Putamen (tissue), 1 donor: Measurements from ENCODE around the gene AMD1.
"Not testable (repeated sequence)": the region's sequence is repeated elsewhere in the genome, so short reads cannot be mapped to it uniquely, and the experiment has no call there.

Experiments
- DNase-seq: peaks from one replicate; pipeline ENCODE4 v3.0.0-alpha.2; 2016; ENCODE audit warnings: low spot score

Gene AMD1

DNA sequence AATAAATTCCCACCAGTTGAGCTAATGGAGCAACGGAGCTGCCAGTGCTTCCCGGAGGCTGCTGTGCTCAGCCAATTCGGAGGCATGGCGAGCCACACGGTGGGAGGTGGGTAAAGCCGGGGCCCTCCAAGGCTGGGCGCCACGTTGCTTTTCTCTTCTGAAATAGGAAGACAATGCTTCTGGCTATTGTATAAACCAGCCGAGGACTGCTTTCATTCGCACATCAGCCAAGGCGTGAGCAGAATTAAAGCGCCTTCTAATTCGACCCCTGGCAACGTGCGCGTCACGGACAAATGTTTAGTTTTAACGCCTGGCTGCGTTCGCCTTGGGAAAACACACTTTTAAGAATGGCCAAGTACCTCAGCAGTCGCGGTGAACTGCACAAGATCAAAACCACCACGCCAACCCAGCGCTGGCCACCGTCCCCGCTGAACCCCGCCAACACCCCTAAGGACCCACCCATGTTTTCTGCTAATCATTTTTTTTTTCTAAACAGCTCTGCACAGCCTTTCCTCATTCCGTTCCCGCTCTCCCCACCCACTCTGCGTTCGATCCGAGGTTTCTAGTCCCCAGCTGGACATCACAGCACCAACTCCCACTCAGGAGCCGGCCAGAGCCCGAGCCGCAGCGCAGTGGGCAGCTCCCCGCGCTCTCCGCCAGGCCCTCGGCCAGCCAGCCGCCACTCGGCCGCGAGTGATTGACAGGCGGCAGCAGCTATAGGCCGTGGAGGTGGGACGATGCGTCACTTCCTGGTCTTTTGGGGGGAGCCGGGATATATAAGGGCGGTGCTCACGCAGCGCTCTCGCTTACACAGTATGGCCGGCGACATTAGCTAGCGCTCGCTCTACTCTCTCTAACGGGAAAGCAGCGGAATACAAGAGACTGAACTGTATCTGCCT is at the start of gene AMD1:
AMD1 (plus strand) TSS at position 805 of the 899 bp plus-strand sequence. CDS start 321 bp downstream, outside the sequence.
- peak; percentile 98 for DNase-seq

DNA sequence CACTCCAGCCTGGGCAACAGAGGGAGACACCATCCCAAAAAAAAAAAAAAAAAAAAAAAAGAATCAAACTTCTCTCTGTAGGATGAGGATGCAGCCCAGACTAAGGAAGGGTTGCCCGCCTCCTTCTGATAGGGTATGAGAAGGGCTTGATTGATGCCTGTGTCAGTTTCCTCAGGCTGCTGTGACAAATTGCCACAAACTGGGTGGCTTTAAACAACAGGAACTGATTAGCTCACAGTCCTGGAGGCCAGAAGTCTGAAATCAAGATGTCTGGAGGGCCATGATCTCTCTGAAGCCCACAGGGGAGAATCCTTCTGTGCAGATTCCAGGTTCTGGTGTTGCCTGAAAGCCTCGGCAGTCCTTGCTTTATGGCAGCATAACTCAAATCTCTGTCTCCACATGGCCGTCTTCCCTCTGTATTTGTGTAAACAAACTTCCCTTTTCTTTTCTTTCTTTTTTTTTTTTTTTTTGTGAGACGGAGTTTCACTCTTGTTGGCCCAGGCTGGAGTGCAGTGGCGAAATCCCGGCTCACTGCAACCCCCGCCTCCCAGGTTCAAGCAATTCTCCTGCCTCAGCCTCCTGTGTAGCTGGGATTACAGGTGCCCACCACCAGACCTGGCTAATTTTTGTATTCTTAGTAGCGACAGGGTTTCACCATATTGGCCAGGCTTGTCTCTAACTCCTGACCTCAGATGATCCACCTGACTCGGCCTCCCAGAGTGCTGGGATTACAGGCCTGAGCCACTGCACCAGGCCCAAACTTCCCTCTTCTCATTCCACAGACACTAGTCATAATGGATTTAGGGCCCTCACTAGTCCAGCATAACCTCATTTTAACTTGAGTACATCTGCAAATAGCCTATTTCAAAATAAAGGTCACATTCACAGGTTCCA is 48.1 kb upstream of the AMD1 start:
- DNase-seq, result no peak

DNA sequence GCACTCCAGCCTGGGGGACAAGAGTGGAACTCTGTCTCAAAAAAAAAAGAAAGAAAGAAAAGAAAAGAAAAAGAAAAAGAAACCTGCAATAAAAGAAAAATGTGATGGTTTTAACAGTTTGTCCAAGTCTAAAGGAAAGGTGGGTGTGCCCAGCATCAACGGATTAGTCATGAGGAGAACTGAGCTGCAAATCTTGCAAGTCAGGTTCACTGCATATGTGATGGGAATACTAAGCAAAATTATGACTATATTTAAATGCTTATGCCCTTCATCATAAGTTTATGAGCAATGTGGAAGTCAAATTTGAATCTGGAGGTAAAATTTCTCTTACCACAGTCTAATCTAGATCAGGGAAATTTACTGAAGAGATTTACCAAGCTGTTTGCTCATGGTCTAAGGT is 46.2 kb upstream of the AMD1 start:
- peak; percentile 61 for DNase-seq

DNA sequence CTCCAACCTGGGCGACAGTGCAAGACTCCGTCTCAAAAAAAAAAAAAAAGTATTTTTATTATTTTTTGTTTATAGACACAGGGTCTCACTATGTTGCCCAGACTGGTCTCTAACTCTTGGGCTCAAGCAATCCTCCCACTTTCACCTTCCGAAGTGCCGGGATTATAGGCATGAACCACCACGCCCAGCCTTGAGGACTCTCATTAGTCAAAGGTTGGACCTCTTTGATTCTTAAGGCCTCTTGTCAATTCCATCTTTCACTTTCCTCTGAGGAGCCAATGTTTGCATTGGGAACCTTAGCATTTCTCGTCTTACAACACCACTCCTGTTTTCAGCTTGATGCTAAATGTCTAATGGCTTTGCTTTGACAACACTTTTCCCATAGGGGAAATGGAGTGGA is 43.2 kb upstream of the AMD1 start:
- no peak for DNase-seq

DNA sequence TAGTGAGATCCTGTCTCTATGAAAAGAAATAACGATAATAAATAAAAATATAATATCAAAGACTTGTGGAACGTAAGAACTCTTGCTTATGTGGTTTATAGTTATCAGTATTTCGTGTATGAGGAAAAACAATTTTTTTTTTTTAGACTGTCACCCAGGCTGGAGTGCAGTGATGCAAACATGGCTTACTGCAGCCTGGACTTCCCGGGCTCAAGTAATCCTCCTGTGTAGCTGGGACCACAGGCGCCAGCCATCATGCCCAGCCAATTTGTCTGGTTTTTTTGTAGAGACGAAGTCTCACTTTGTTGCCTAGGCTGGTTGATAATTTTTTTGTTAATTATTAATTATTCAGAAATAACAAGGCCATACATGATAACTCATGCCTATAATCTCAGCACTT is 40.8 kb upstream of the AMD1 start:
- no peak for DNase-seq

DNA sequence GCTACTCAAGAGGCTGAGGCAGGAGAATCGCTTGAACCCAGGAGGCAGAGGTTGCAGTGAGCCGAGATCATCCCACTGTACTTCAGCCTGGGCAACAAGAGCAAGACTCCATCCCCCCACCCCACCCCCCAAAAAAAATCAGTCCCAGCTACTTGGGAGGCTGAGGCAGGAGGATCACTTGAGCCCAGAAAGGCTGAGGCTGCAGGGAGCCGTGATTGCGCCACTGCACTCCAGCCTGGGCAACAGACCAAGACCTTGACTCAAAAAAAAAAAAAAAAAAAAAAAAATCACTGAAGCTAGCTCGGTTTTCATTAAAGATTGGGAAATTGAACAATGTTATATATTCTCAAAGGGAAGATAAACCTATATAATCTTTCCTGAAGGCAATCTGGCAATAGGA is 38.8 kb upstream of the AMD1 start:
- not testable (repeated sequence) for DNase-seq

DNA sequence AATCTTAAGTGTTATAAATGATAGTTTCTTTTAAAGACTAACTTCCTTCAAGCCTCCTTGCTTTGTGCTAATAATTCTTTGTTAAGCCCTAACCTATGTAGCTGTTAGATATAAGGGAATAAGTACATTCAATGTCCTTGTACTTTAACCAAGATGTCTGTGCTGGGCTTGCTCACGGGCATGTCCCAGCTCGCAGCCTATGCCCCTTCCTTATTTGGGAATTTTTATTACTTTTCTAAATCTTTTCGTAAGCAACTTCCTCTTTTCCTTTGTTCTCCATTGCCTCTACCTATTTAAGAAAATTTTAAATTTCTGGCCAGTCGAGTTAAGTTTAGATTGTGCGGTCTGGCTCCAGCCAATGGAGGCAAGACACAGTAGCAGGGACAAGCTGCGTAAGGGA is 33.3 kb upstream of the AMD1 start:
- no peak for DNase-seq

DNA sequence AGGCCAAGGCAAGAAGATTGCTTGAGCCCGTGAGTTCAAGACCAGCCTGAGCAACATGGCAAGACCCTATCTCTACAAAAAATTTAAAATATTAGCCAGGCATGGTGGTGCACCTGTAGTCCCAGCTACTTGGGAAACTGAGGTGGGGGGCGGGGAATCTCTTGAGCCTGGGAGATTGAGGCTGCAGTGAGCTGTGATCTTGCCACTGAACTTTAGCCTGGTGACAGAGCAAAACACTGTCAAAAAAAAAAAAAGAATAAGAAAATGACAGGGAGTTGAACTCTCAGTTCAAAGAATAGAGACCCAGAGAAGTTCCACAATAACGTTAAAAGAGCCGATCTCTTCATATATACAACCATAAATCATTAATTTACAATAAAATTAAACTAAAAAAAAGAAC is 24.8 kb upstream of the AMD1 start:
- no peak for DNase-seq

DNA sequence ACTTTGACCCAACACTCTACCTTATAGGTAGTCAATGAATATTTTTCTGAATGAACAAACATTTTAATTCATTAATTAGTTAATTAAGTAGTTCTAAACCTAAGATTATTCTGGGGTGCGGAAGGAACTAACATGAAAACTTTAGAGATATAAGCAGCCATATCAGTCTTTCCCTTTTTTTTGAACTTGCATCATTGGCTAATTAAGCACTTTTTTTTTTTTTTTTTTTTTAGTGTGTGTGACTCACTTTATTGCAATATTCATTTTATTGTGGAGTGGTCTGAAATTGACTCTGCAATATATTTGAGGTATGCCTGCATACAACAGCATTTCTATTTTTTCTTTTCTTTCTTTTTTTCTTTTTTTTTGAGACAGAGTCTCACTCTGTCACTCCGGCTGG is 21.8 kb upstream of the AMD1 start:
- no peak for DNase-seq

DNA sequence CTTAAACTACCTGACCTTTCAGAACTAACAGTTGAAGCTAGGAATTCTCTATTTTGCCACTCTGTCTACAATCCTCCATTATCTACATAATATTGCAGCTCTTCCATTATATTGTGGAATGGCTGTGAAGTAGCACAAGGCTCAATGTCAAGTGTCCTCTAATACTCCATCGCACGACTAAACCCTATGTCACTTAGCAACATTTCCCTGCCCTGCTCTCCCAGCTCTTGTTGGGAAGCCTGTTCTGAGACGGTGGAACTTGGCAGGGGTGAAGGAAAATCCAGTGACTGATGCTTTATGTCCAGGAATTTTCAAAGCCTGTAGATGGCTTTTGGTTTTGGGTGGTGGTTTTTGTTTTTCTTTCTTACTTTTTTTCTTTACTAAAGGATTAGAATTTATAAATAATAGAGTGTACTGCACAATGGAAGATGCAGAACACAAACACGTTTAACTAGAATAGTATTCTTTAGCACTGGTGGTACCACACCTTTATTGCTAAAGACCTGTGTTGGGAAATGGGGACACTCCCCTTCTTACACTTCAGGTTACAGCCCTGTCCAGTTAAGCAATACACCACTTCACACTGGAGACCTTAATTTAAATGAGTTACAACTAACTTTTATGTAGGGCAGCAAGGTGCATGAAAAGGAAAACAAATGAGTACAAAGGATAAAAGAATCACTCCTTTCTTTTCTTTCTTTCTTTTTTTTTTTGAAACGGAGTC is 20.7 kb upstream of the AMD1 start:
- no peak for DNase-seq

DNA sequence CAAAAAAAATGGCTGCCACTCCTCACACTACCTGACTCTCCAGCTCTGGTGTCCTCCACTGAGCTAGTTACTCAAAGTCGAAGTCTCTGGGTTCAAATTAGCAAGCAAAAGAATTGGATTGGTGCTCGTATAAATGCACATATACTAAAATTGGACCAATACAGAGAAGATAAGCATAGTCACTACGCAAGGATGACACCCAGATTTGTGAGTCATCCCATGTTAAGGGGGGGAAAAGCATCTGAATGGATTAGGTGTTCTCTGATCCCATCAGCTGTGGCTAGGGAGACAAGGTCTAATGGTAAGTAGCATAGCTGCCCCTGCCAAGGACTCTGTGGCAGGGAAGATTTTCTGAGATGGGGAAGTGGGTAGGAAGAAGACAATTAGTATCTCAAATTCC is 18.3 kb upstream of the AMD1 start:
- DNase-seq, result no peak

DNA sequence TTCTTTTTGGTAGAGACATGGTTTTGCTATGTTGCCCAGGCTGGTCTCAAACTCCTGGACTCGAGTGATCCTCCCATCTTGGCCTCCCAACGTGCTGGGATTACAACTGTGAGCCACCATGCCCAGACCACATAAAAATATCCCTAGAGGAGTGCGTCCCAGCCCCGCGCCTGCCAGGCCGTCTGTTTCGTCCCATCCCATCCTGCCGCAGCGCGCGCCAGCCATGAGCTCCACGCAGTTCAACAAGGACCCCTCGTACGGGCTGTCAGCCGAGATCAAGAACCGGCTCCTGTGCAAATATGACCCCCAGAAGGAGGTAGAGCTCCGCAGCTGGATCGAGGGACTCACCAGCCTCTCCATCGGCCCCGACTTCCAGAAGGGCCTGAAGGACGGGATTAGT is 16.6 kb upstream of the AMD1 start:
- DNase-seq, result no peak

DNA sequence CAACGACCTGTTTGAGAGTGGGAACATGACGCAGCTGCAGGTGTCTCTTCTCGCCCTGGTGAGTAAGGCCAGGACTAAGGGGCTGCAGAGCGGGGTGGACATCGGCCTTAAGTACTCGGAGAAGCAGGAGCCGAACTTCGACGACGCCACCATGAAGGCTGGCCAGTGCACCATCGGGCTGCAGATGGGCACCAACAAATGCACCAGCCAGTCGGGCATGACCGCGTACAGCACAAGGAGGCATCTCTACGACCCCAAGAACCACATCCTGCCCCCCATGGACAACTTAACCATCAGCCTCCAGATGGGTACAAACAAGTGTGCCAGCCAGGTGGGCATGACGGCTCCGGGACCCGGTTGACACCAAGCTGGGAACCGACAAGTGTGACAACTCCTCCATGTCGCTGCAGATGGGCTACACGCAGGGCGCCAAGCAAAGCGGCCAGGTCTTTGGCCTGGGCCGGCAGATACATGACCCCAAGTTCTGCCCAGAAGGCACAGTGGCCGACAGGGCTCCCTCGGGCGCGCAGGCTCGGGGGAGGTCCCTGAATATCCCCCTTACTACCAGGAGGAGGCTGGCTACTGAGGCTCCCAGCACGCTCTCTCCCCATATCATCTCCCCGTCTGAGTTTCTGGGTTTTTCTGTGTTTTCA is 15.9 kb upstream of the AMD1 start:
- no peak for DNase-seq

DNA sequence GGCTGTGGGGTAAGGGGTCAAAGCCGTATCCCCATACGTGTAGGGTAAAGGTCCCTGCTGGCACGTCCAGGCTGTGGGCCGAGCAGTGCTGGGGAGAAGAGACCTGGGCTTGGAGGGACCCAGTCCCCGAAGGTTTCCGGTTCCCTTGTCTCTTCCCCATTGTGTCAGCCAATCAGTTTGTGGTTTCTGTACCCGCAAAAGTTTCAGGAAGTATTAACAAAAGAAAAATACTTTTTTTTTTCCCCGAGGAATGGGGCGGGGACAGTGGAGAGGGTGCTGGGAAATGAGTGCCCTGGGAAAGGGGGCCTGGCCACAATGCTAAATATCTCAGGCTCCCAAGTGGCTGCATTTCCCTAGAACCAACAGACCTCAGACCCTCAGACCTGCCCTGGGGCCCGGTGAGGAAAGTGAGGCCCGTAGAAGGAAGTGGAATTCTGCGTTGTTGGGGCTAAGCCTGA is 15.2 kb upstream of the AMD1 start:
- no peak for DNase-seq

DNA sequence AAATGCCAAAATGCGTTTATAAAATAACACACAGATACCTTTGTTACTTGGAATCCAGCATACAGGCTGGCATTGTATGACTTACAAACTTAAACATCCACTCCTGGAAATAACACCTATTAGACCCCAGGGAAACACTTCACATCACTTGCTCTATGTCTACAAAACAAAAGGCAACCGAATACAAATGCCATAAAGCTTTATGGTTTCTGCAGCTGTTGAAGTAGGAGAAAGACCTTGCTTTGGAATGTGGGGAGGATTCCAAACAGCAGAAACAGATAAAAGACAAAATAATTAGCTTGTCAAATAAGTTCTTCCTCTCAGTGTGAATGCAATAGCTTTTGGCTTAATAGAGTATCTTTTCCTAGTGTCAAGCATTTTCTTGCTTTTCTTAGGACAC is 9.8 kb upstream of the AMD1 start:
- DNase-seq, result no peak

DNA sequence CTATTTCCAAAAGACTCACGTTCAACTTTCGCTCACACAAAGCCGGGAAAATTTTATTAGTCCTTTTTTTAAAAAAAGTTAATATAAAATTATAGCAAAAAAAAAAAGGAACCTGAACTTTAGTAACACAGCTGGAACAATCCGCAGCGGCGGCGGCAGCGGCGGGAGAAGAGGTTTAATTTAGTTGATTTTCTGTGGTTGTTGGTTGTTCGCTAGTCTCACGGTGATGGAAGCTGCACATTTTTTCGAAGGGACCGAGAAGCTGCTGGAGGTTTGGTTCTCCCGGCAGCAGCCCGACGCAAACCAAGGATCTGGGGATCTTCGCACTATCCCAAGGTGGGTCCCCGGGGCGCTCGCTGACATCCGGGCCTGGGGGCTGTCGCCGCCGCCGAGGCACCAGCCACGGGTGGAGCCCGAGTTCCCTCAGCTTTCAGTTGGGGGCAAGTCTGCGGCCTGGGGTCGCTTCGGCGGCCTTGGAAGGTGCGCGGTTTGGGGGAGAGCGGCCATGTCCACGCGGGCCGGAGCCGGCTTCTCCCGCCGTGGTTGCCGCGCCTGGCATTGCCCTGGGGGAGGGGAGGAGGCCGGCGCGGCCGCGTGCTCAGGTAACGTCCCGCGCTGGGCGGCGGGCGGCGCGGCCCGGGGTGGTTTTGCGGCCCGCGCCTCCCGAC is 429 bp downstream of the AMD1 start:
- no peak for DNase-seq

DNA sequence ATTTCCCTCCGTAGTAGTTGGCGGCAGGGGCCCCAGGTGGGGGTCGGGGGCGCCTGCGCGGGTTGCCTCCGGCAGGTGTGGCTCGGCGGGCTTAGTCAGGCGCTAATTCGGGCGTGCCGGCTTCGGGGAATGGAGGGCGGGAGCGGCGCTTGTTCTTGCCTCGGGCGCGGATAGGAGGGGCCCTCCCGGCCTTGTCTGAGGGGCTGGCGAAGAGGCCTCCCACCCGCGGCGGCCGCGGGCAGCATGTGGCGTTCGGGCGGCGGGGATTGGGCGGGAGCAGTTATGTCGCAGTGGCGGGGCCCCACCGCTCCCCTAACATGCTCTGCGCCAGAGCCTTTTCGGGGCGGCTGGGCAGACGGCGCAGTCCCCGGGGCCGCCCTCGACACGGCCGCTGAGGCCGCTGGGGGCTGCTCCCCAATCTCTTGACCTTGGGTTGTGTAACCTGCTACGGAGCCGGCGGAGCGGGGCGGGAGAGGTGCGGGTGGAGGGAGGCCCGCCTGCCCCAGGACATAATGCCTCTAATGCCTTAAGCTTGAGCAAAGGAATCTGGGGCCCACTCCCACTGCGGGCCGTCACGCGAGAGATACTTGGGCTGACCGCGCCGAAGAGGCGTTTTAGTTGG is 1.1 kb downstream of the AMD1 start:
- DNase-seq, result peak; percentile 46

DNA sequence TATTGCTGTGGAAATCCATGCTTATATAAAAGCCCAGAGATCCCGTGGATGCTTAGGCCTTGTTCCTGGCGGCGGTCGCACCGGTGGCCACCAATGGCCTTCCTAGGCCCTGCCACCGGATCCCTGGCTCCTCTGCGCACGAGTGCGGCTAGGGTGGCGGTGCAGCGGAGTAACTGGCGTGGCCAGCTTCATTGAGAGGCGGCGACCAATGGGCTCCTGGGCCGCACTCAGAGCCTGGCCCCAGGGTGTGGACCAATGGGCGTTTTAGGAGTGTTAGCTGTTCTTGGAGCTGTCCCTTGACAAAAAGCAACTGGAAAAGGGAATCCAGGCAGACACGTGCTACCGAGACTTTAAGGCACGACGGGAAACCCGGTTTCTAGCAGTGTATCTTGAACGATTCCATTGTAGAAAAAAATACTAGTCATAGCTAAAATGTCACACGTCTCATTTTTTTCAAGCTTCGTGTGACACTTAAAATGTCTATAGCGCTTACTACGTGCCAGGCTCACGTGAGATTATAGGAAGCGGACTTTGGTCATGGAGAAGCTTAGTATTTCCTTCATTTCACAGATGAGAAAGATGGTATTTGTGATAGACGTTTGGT is 1.7 kb downstream of the AMD1 start:
- DNase-seq, result peak; percentile 82

DNA sequence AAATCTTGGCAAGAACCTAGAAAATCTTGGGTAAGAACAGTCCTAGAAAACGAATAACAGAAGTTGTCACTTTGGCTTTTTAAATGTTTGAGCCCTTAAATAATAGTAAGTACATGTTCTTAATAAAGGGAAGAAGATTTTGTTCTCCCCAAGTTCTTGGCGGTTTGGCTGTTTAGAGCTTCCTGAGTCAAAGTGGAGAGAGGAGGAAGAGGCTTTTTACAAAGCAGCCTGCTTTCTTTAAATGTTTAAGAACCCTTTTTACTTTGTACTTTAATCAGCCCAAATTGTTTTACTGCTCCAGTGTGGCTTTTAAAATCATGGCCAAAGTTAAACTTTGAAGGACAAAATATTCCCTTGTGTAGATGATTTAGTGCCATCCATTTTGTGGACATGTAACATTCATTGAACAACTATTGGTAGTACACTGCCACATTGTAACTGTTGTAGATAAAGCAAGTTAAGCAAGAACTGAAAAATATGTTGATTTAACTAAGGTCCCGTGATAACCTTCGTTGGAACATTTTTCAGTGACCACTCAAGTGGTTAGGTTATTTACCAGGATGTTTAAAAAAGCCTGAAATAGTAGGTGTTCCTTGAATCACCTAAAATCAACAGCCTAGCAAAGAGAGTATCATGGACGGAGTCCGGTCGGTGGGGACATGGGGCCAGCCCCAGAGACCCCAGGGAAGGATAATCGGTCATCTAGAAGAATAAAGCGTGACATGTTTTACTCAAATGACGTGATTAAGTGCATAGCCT is 2.4 kb downstream of the AMD1 start:
- peak; percentile 26 for DNase-seq

DNA sequence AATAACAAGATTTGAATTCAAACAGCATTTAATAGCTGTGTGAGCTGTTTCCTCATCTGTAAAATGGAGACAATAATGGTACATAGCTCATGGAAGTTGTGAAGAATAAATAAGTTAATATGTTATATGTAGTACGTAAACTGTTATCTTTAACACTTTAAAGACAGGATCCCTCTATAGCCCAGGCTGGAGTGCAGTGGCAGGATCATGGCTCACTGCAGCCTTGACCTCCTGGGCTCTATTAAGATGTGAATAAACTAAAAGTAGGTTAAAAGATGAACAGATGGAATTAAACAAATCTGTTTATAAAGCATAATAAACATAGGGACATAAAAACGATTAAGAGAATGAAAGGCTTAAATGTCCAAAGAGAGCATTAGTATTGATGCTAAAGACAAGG is 3.0 kb downstream of the AMD1 start:
- no peak for DNase-seq
